Choroid plexus epithelial cell (primary cell): ENCODE data around the gene ESYT3.
A peak's percentile ranks its signal among the peaks of the same experiment; 100 is the strongest.

Experiments
- DNase-seq: peaks from one replicate; pipeline ENCODE4 v3.0.0-alpha.2; 2010; ENCODE audit warnings: low read depth
- H3K4me3 ChIP-seq: 2 replicates; pipeline ENCODE4 v1.5.1; 2011; ENCODE audit warnings: low read depth, mild to moderate bottlenecking, control low read depth, low read length, moderate library complexity
- CTCF ChIP-seq: conservative IDR thresholded peaks from 2 replicates; pipeline ENCODE4 v1.5.1; 2011; ENCODE audit warnings: low read depth, mild to moderate bottlenecking, control low read depth, inconsistent platforms, low read length, moderate library complexity

The ESYT3 gene

GRCh38 chr3:138442433-138442832 is 8.0 kb downstream of the ESYT3 start:
- DNase-seq = peak; percentile 69
- no peak overlapping the region for H3K4me3 ChIP-seq
- no peak for TF ChIP-seq CTCF

GRCh38 chr3:138443091-138443490 is 8.7 kb downstream of the ESYT3 start:
- no peak overlapping the region for H3K4me3 ChIP-seq
- TF ChIP-seq CTCF = no peak
- no peak for DNase-seq

GRCh38 chr3:138443521-138444503 is 9.4 kb downstream of the ESYT3 start:
- no peak overlapping the region for H3K4me3 ChIP-seq
- TF ChIP-seq CTCF = no peak
- DNase-seq = no peak

GRCh38 chr3:138445236-138445635 is 10.8 kb downstream of the ESYT3 start:
- no peak for TF ChIP-seq CTCF
- no peak for DNase-seq
- H3K4me3 ChIP-seq = no peak overlapping the region

GRCh38 chr3:138445654-138446053 is 11.2 kb downstream of the ESYT3 start:
- H3K4me3 ChIP-seq = no peak overlapping the region
- DNase-seq = no peak
- no peak for TF ChIP-seq CTCF

GRCh38 chr3:138448631-138449030 is 14.2 kb downstream of the ESYT3 start:
- no peak overlapping the region for H3K4me3 ChIP-seq
- no peak for TF ChIP-seq CTCF
- DNase-seq = no peak

GRCh38 chr3:138449490-138449889 is 15.1 kb downstream of the ESYT3 start:
- no peak for DNase-seq
- no peak overlapping the region for H3K4me3 ChIP-seq
- no peak for TF ChIP-seq CTCF
